ENCODE results near the gene LRPAP1.

Gene LRPAP1

GRCh38 chr4:3488820-3489219 is 43.4 kb downstream of the LRPAP1 start:
- in situ Hi-C loops (cut with MboI; ENCODE audit: low sequenced_read_pairs), result no loop called here

GRCh38 chr4:3487861-3488260 is 44.4 kb downstream of the LRPAP1 start:
- in situ Hi-C loops (cut with MboI; ENCODE audit: low sequenced_read_pairs), result no loop called here

GRCh38 chr4:3486541-3487540 is 45.4 kb downstream of the LRPAP1 start:
- in situ Hi-C loops (cut with MboI; ENCODE audit: low sequenced_read_pairs), result no loop called here

- in situ Hi-C loops (cut with MboI; ENCODE audit: low sequenced_read_pairs), result no loop called here
Observed at GRCh38 chr4:3485886-3486540, 46.2 kb downstream of the LRPAP1 start.

- in situ Hi-C loops (cut with MboI; ENCODE audit: low sequenced_read_pairs), result no loop called here
Observed at GRCh38 chr4:3485011-3485791, 47.0 kb downstream of the LRPAP1 start.

- in situ Hi-C loops (cut with MboI; ENCODE audit: low sequenced_read_pairs), result no loop called here
Observed at GRCh38 chr4:3484057-3484973, 47.9 kb downstream of the LRPAP1 start.

GRCh38 chr4:3483471-3483921 is 48.7 kb downstream of the LRPAP1 start:
- in situ Hi-C loops (cut with MboI; ENCODE audit: low sequenced_read_pairs), result no loop called here

- in situ Hi-C loops (cut with MboI; ENCODE audit: low sequenced_read_pairs), result no loop called here
Observed at GRCh38 chr4:3482707-3483106, 49.5 kb downstream of the LRPAP1 start.

- in situ Hi-C loops (cut with MboI; ENCODE audit: low sequenced_read_pairs), result no loop called here
Observed at GRCh38 chr4:3481783-3482393, 50.3 kb downstream of the LRPAP1 start.

- in situ Hi-C loops (cut with MboI; ENCODE audit: low sequenced_read_pairs), result no loop called here
Observed at GRCh38 chr4:3481113-3481531, 51.1 kb downstream of the LRPAP1 start.

- in situ Hi-C loops (cut with MboI; ENCODE audit: low sequenced_read_pairs), result no loop called here
Observed at GRCh38 chr4:3480528-3481112, 51.6 kb downstream of the LRPAP1 start.

- in situ Hi-C loops (cut with MboI; ENCODE audit: low sequenced_read_pairs), result no loop called here
Observed at GRCh38 chr4:3479358-3480101, 52.7 kb downstream of the LRPAP1 start.

GRCh38 chr4:3478446-3479357 is 53.5 kb downstream of the LRPAP1 start:
- in situ Hi-C loops (cut with MboI; ENCODE audit: low sequenced_read_pairs), result no loop called here

- in situ Hi-C loops (cut with MboI; ENCODE audit: low sequenced_read_pairs), result no loop called here
Observed at GRCh38 chr4:3477750-3478430, 54.3 kb downstream of the LRPAP1 start.

- in situ Hi-C loops (cut with MboI; ENCODE audit: low sequenced_read_pairs), result no loop called here
Observed at GRCh38 chr4:3476936-3477749, 55.1 kb downstream of the LRPAP1 start.

- in situ Hi-C loops (cut with MboI; ENCODE audit: low sequenced_read_pairs), result no loop called here
Observed at GRCh38 chr4:3476341-3476747, 55.9 kb downstream of the LRPAP1 start.

Measured in hTERT RPE-1 (cell line).